Activated CD8-positive, alpha-beta memory T cell treated with anti-CD3 and anti-CD28 coated beads, Interleukin-2, amount 10 ng/mL, durations not matched to agents 7 days and 5 days (primary cell): ENCODE data around the gene SCUBE2. TPM values are rescaled to one million over a fixed set of nuclear protein-coding genes. Genes with fewer than 3 reads are reported as not detected.
A peak's percentile ranks its signal among the peaks of the same experiment; 100 is the strongest.
"Not testable (repeated sequence)": the region's sequence is repeated elsewhere in the genome, so short reads cannot be mapped to it uniquely, and the experiment has no call there.

Experiments used
- ATAC-seq: fragments of 150-1000 bp; cut with Tn5 transposase; one replicate; pipeline ENCODE4 v1.10.0; 2021; ENCODE audit warnings: moderate library complexity
- CTCF ChIA-PET: fragments of 350-600 bp; sonication (Branson Sonifier 250); formaldehyde crosslinking; loops from one replicate; lab custom pipeline; 2021; ENCODE audit warnings: antibody characterized with exemption; lab: Charles Lee
- DNase-seq: peaks from one replicate; pipeline ENCODE4 v3.0.0-alpha.2; 2020
- H3K27ac Mint-ChIP-seq: one replicate; pipeline ENCODE4 v1.8.0; 2021; ENCODE audit warnings: mild to moderate bottlenecking, mixed read lengths
- H3K27me3 Mint-ChIP-seq: one replicate; pipeline ENCODE4 v1.8.0; 2021; ENCODE audit warnings: mixed read lengths
- H3K36me3 Mint-ChIP-seq: one replicate; pipeline ENCODE4 v1.8.0; 2021; ENCODE audit warnings: mild to moderate bottlenecking, mixed read lengths
- H3K4me1 Mint-ChIP-seq: one replicate; pipeline ENCODE4 v1.8.0; 2021; ENCODE audit warnings: mixed read lengths
- H3K4me3 Mint-ChIP-seq: one replicate; pipeline ENCODE4 v1.8.0; 2021; ENCODE audit warnings: mild to moderate bottlenecking, moderate library complexity, mixed read lengths
- H3K9me3 Mint-ChIP-seq: one replicate; pipeline ENCODE4 v1.8.0; 2022; ENCODE audit warnings: low read depth, mixed read lengths
- total RNA-seq, 2 experiments: library from RNA; stranded (reverse); gene quantifications; one replicate each; pipeline ENCODE4 v1.2.3, GENCODE V29; 2021

The SCUBE2 gene
- total RNA-seq, 2 experiments from 2014 or later = not detected

DNA sequence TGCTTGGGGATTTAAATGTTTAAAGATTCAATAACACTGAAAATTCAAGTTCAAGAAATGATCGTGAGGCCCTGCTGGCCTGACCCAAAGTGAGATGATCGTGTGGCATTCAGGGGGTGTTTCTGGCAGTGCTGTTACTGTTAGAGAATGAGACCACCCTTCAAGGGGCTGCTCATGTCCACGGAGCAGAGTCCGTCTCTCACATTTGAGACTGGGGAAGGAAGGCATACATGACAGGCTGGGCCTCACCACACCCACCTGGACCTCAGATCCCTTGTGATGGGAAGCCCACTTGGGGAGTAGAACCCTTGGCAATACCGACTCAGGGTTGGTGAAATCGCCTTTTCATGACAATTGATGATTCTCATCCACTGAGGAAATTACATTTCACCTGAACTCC is 71.5 kb downstream of the SCUBE2 start:
- H3K4me3 Mint-ChIP-seq = no peak overlapping the region
- ATAC-seq = no peak
- H3K36me3 Mint-ChIP-seq = no peaks in the 10 kb centered on the region
- H3K9me3 Mint-ChIP-seq = no peaks in the 10 kb centered on the region
- H3K27me3 Mint-ChIP-seq = peaks cover 28% of the 10 kb centered on the region
- CTCF ChIA-PET = no interaction called here
- no peak overlapping the region for H3K27ac Mint-ChIP-seq
- no peak for DNase-seq
- peaks cover 27% of the 10 kb centered on the region for H3K4me1 Mint-ChIP-seq

DNA sequence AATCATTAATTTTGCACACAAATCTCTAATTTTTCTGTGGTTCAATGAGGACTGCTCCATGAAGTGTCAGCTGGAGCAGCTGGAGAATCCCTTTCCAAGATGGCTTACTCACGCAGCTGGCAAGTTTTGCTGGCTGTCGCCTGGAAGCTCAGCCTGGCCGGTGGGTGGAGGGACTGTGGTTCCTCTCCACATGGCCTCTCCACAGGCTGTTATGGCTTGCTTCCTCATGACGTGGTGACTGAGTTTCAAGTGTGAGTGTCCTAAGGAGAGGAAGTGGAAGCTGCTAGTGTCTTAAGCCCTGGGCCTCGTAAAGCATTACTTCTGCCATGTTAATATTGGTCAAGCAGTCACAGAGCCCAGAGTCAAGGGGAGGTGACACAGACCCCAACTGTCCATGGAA is 73.6 kb downstream of the SCUBE2 start:
- DNase-seq = no peak
- ATAC-seq = no peak
- Mint-ChIP-seq H3K36me3 (no peaks in the 10 kb centered on the region), H3K4me1 (peaks cover 27% of the 10 kb centered on the region), H3K9me3 (no peaks in the 10 kb centered on the region), H3K4me3 (no peak overlapping the region), H3K27me3 (peaks cover 16% of the 10 kb centered on the region), H3K27ac (no peak overlapping the region)
- CTCF ChIA-PET = interaction anchor here (1.0 to 6.2 kb wide), 6 partner anchors 7 to 489 kb away, joined by 3 to 79 read pairs (median 20); no protein-coding TSS in a partner anchor

DNA sequence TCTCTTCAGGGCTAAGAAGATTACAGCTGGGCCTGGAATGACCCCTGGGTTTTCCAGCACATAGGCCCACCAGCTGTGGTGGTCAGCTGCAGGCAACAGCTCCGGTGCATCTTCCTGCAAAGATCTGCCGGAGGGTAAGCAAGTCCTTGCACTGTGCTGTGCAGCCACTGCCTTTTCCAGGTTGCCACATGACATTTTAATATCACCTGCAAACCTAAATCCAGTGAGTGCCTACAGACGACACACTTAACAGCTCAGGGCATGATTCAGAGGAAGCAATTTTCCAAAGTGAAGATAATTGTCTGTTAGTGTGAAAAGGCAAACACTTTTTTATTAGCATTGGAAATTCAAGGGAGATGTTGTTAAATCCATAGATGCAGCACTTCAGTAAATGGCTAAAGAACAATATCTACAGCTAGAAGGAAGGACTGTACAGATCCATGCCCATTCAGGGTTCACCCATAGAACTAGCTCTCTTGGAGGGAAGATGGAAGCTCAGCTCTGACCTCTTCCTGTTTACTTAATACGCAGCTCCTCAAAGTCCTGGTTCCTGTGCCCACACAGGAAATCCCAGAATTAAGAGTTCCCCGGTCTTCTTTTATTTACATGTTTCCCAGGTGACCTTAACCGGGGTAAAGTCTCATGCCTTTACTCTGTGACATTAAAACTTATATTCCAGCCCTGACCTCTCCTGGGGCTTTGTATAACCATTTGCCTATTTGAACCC is 74.3 kb downstream of the SCUBE2 start:
- Mint-ChIP-seq H3K36me3 (no peaks in the 10 kb centered on the region), H3K27ac (no peak overlapping the region), H3K27me3 (peaks cover 11% of the 10 kb centered on the region), H3K4me3 (no peak overlapping the region), H3K4me1 (peaks cover 22% of the 10 kb centered on the region), H3K9me3 (no peaks in the 10 kb centered on the region)
- CTCF ChIA-PET = interaction anchor here (1.0 to 6.2 kb wide), 10 partner anchors 8 to 490 kb away, joined by 3 to 79 read pairs (median 14); no protein-coding TSS in a partner anchor
- ATAC-seq (no peak), DNase-seq (no peak)

DNA sequence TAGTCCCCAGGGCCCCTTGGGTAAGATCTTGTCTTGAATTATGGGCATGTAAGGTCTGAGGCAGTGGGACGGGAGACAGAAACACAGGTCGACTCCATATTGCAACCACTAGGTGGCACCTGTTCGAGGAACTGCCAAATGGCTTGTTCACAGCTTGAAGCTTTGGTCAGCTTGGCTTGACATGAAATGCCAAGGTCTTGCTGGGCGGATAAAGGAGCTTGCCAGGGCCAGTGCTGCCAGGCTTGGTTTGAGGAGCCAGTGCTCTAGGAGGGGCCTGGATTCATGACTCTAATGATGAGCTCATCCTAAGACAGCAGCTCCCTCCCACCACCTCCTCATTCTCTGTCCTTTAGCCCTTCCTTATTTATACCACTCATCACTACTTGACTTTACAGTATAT is 75.7 kb downstream of the SCUBE2 start:
- ATAC-seq (peak; percentile 87), DNase-seq (peak; percentile 73)
- Mint-ChIP-seq H3K27ac (no peak overlapping the region), H3K4me3 (no peak overlapping the region), H3K27me3 (peaks cover 19% of the 10 kb centered on the region), H3K4me1 (peaks cover 18% of the 10 kb centered on the region), H3K9me3 (no peaks in the 10 kb centered on the region), H3K36me3 (no peaks in the 10 kb centered on the region)
- CTCF ChIA-PET = interaction anchor here (1.0 to 6.2 kb wide), 19 partner anchors 9 to 491 kb away, joined by 3 to 79 read pairs (median 7); partner anchors contain the start of genes NRIP3 and TMEM9B

DNA sequence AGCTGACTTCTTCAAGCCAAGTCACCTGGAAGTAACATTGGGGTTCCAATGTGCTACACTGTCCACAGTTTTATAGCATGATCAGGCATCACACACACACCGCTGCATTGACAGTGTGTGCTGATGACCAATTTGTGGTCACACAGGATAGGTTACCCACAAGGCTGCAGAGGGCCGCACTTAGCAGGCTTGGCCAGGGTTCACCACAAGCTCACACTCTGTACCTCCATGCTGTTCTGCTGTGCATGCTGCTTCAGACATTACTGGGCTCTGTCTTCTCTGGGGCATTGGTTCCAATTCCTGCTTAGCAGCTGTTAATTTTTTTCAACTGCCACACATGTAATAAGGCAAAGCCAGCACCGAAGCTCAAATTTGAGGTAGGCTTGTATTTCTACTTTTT is 76.6 kb downstream of the SCUBE2 start:
- H3K9me3 Mint-ChIP-seq = no peaks in the 10 kb centered on the region
- DNase-seq = no peak

DNA sequence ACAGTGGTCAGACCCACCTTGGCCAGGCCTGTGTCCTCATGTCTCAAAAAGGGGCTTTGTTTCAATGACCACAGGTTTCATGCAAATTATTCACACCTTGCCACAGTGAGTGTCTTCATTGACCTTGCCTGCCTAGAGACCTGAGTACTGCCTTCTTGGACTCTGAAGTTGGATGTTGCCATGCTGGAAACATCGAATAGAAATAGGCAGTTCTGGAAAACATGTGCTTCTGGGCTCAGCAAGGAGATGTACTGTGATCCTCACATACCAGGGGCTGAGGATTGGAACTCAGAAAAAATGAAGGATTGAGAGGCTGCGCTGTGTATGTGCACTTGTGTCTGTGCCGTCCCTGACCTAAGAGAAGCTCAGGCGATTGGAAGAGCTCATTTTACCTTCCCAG is 78.0 kb downstream of the SCUBE2 start:
- Mint-ChIP-seq H3K36me3 (no peaks in the 10 kb centered on the region), H3K4me1 (peaks cover 18% of the 10 kb centered on the region), H3K27ac (no peak overlapping the region), H3K9me3 (no peaks in the 10 kb centered on the region), H3K4me3 (no peak overlapping the region), H3K27me3 (peaks cover 32% of the 10 kb centered on the region)
- CTCF ChIA-PET = interaction anchor here (1.8 to 6.2 kb wide), 3 partner anchors 12 to 125 kb away, joined by 7 to 79 read pairs (median 23); no protein-coding TSS in a partner anchor
- ATAC-seq = no peak
- DNase-seq = no peak

More for the DNA sequence above, 76.6 kb downstream of the SCUBE2 start:
- H3K4me3 Mint-ChIP-seq = no peak overlapping the region
- CTCF ChIA-PET = interaction anchor here (1.1 to 6.2 kb wide), 10 partner anchors 9 to 492 kb away, joined by 3 to 79 read pairs (median 13); partner anchors contain the start of gene NRIP3
- ATAC-seq = no peak
- no peak overlapping the region for H3K27ac Mint-ChIP-seq
- peaks cover 25% of the 10 kb centered on the region for H3K27me3 Mint-ChIP-seq
- peaks cover 18% of the 10 kb centered on the region for H3K4me1 Mint-ChIP-seq
- H3K36me3 Mint-ChIP-seq = no peaks in the 10 kb centered on the region

DNA sequence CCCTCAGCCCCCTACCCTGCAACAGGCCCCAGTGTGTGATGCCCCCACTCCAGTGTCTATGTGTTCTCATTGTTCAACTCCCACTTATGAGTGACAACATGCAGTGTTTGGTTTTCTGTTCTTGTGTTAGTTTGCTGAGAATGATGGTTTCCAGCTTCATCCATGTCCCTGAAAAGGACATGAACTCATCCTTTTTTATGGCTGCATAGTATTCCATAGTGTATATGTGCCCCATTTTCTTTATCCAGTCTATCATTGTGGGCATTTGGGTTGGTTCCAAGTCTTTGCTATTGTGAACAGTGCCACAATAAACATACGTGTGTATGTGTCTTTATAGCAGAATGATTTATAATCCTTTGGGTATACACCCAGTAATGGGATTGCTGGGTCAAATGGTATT is 81.9 kb downstream of the SCUBE2 start:
- H3K27me3 Mint-ChIP-seq = peaks cover 64% of the 10 kb centered on the region
- ATAC-seq, H3K4me1 Mint-ChIP-seq, DNase-seq, CTCF ChIA-PET, H3K9me3 Mint-ChIP-seq, H3K36me3 Mint-ChIP-seq, H3K4me3 Mint-ChIP-seq, H3K27ac Mint-ChIP-seq: not testable (repeated sequence)

DNA sequence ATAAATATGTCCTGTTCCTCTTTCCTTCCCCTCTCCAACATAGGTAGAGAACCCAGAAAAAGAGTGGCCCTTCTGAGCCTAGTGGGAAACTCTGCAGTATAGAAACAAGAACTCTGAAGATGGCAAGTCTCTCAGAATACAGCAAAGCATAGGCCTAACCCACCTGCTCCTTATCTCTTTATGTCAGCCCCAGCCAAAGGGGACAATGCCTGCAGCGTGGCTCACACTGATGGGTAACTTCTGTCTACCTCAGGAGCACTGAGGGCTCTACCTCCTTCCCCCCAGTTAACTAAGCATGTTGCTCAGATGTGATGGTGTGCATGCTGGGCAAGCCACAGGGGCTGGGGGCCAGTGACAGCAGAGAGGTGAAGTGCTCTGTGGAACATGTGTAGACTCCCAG is 82.7 kb downstream of the SCUBE2 start:
- Mint-ChIP-seq H3K27me3 (peaks cover 64% of the 10 kb centered on the region), H3K36me3 (no peaks in the 10 kb centered on the region), H3K9me3 (no peaks in the 10 kb centered on the region), H3K27ac (no peak overlapping the region), H3K4me3 (no peak overlapping the region), H3K4me1 (peaks cover 6% of the 10 kb centered on the region)
- DNase-seq (no peak), ATAC-seq (no peak)
- CTCF ChIA-PET = no interaction called here

DNA sequence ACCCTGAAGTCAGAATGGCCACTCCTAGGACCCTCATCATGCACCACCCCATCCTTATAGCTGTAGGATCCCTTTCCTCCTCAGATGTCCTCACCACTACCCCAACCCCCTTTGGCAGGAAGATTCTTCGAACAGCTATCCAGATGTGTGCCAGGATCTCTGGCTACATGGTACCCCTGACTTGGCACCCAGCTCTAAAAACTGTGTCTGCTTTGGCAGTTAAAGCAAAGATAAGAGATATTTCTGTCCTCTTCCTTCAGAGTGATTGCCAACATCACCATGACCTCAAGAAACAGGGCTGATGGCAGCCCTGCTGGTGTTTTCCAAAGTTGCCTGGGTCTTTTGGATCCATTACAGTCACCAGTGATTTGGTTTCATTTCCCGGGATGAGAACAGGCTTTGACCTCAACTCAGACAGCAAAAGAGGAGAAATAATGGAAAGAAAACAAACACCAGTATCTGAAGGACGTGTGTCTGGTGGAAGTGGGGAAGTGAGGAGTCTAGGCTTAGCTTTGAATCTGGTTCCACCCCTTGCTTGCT is 83.3 kb downstream of the SCUBE2 start:
- DNase-seq (no peak), ATAC-seq (no peak)
- Mint-ChIP-seq H3K4me3 (no peak overlapping the region), H3K36me3 (no peaks in the 10 kb centered on the region), H3K27ac (no peak overlapping the region), H3K27me3 (peaks cover 63% of the 10 kb centered on the region), H3K9me3 (no peaks in the 10 kb centered on the region), H3K4me1 (peaks cover 9% of the 10 kb centered on the region)
- CTCF ChIA-PET = no interaction called here

DNA sequence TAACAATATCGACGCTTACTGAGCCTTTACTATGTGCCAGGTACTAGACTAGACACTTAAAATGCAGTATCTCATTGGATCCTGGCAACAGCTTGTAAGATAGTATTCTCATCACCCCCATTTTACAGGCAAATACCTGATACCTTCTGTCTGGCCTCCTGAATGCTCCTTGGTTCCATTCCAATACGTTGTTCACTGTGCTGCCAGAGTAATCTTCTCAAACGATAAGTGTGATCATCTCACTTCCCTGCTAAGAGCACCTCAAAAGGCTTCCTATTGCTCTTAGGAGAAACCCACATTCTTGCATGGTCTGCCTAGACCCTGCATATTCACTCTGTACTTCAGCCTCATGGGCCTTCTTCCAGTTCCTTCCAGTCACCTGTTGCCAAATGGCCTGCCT is 86.3 kb downstream of the SCUBE2 start:
- H3K9me3 Mint-ChIP-seq = no peaks in the 10 kb centered on the region
- no peak for ATAC-seq
- peaks cover 65% of the 10 kb centered on the region for H3K27me3 Mint-ChIP-seq
- no peak for DNase-seq
- H3K36me3 Mint-ChIP-seq = no peaks in the 10 kb centered on the region
- CTCF ChIA-PET = interaction anchor here (2.8 kb wide), 1 partner anchor 11 kb away, joined by 24 read pairs; no protein-coding TSS in a partner anchor
- H3K27ac Mint-ChIP-seq = no peak overlapping the region
- peak overlapping the region; percentile 46 for H3K4me3 Mint-ChIP-seq
- peaks cover 23% of the 10 kb centered on the region for H3K4me1 Mint-ChIP-seq

DNA sequence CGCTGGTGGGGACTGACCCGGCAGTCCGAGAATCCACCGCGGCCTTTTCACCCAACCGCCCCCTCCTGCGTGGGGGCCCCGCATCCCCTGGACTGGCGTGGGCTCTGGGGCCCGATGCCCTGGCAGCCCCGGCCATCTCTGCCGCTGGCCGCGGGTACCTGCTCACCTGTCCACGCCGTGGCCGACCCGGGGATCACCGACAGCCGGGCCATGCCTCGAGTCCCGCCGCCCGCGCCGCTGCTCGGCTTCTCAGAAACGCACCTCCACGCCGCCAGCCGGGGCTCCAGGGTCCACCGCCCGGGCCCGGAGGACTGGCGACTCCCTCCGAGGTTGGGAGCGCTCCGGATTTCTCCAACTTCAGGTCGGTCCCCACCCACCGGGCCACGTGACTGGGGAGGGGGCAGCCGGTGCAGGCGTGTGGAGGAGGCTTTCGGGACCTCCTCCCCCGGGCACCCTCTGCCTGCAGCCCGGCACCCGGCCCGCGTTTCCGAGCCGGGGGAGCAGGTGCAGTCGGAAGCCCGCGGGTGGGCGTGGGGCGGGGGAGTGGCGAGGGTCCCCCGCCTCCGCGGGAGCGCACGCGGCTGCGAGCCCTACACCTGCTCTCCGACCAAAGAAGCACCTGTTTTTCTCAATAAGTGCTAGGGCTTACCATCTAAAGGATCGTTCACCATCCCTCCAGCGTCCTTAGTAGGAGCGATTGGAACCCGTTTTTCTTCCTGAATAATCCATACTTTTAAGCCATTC is 87.0 kb downstream of the SCUBE2 start:
- DNase-seq (no peak), ATAC-seq (no peak)
- no peak overlapping the region for H3K27ac Mint-ChIP-seq
- H3K4me1 Mint-ChIP-seq = peaks cover 23% of the 10 kb centered on the region
- no peaks in the 10 kb centered on the region for H3K36me3 Mint-ChIP-seq
- peaks cover 61% of the 10 kb centered on the region for H3K27me3 Mint-ChIP-seq
- CTCF ChIA-PET = interaction anchor here (0.8 to 1.5 kb wide), 3 partner anchors 11 to 134 kb away, joined by 4 to 12 read pairs (median 4); no protein-coding TSS in a partner anchor
- H3K9me3 Mint-ChIP-seq = no peaks in the 10 kb centered on the region
- H3K4me3 Mint-ChIP-seq = peak overlapping the region; percentile 46

DNA sequence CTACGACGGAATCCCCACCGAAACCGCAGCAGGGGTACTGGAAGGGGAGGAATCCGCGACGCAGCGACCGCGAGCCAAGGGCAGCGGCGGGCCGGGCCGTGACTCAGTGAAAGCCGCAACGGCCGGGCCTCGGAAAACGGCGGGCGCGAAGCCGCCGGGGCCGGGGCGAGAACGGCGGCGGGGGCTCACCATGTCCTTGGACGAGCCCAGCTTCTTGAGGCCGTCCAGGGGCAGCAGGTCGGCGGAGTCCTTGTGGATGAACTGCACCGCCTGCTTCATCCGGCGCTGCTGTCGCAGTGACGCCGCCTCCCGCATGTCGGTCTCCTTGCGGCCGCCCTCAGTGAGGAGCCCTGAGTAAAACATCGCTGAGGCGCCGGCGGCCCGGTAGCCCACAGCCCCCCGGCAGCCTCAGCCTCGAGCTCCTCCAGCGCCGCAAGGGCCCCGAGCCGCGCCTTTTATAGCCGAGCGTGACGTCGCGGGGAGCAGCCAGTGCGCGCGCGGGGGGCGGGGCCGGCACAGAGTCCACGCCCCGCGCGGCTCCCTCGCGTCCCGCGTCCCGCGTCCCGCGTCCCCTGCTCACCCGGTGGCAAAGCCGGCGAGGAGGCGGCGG is 87.7 kb downstream of the SCUBE2 start, which contains the start of gene NRIP3:
Gene NRIP3 (minus strand): TSS at position 429 of the 610 bp plus-strand sequence. CDS start 66 bp downstream, at position 363.
- CTCF ChIA-PET = interaction anchor here (0.8 to 1.6 kb wide), 4 partner anchors 10 to 134 kb away, joined by 4 to 12 read pairs (median 4); no protein-coding TSS in a partner anchor
- H3K4me3 Mint-ChIP-seq = peak within 1 kb of the TSS; percentile 67
- peaks cover 23% of the 10 kb centered on the region for H3K4me1 Mint-ChIP-seq
- no peaks in the 10 kb centered on the region for H3K36me3 Mint-ChIP-seq
- DNase-seq (peak; percentile 78), ATAC-seq (peak; percentile 90)
- H3K27me3 Mint-ChIP-seq = peaks cover 62% of the 10 kb centered on the region
- H3K9me3 Mint-ChIP-seq = no peaks in the 10 kb centered on the region
- no peak within 1 kb of the TSS for H3K27ac Mint-ChIP-seq
